Jurkat, Clone E6-1 (cell line): Measurements from ENCODE around the gene DPP4.
"Not testable (repeated sequence)": the region's sequence is repeated elsewhere in the genome, so short reads cannot be mapped to it uniquely, and the experiment has no call there.

Experiments
- DNase-seq: peaks from one replicate; pipeline ENCODE4 v3.0.0-alpha.2; 2011; ENCODE audit warnings: low read depth, low spot score
- H3K4me3 ChIP-seq: 2 replicates; pipeline ENCODE4 v1.5.1; 2011; ENCODE audit warnings: mild to moderate bottlenecking, low read length, control low read depth, moderate library complexity

The DPP4 gene

DNA sequence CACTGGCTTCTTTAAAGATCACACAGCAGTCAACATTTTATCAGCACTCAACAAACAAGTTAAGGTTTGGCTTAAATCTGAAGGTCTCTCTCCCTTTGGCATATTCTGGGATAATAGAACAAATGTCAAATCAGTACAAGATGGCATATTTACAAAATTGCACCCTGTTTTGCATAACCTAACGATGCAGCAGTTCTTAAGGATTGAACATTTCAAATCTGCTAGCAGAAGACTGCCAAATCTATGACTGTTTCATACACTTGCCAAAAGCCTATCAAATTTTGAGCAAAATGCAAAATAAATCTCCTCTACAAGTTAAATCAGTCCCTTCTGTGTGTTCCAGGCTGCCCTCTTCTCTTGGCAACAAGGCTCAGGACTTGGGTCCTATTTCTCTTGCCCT is 73.6 kb downstream of the DPP4 start:
- DNase-seq: no peak
- no peak overlapping the region for H3K4me3 ChIP-seq

DNA sequence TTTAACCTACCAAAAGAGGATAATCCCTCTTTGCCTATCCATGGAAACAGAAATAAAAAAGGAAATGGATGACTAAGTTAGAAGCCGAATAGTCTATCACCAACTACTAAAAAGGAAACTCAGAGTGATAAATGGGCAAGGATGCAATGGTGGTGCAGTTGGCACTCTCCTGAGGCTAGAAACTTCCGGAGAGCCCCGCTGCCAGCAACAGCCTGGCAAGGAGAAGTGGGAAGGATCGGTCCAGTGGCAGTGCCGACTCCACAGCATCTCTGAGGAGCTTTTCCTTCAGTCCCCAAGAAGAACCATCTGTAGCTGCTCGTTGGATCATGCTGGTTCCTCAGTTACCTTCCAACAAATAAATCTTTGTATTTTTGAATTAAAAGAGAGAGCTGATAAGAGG is 74.7 kb downstream of the DPP4 start:
- H3K4me3 ChIP-seq: no peak overlapping the region
- DNase-seq: no peak

DNA sequence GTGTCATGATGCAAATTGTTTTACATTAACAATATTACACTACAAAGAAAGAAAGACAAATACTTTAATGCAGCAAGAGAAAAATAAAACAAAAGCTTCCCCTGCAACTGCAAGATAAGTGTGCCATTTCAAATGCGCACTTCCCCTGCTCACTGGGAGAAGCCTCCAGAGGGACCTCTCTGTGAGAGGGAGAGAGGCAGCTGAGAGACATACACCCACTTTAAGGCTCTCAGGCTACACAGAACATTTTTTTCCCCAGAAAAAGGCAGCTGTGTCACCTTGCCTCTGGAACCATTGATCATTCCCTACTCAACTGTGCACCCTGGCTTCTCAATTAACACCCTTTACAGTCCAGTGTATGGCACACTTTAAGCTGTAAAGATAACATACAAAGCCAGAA is 75.2 kb downstream of the DPP4 start:
- DNase-seq: no peak
- no peak overlapping the region for H3K4me3 ChIP-seq

DNA sequence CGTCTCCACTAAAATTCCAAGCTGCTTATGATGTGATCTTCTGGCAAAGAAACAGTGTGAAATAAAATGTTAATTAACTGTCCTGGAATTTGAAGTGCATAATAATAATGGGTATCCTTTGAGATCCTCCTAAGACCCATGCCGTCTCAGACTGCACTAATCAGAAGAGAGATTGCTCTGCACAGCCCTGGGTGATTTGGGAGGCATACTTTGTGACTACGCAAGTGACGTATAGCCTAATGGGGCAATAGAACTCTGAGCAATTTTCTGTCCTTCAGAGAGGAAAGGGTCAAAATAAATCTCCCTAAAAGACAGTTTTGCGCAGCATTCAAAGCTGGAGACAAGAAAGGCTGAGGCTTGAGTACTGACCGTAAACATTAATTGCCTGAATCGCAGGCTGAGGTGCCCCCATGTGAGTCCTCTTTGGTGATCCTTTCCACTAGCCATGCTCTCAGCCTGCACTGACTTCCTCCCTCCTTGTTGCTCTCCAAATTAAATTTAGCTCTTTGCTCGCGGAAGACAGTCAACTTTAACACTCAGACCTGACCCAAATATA is 76.0 kb downstream of the DPP4 start:
- H3K4me3 ChIP-seq: no peak overlapping the region

DNA sequence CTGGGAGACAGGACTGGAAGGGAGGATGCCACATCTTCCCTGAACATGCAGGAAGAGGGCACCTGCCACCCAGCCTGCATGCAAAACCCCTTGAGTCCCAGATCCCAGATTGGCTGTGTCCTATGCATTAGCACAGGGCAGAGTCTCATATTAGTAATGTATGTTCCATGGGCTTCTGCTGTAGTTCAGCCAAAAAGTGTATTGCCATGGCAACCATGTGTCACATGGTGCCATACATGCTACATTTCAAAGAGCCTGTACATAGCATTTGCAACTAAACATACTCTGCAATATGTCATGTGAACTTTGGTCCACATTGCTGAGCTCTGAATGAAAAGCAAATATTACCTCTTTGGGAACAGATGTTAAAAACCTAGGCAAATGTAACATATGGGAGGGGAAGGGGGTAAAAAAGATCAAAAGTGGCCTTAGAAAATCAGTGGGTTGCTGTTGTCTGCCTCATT is 78.4 kb downstream of the DPP4 start:
- H3K4me3 ChIP-seq: no peak overlapping the region

More for the DNA sequence above, 76.0 kb downstream of the DPP4 start:
- no peak for DNase-seq

DNA sequence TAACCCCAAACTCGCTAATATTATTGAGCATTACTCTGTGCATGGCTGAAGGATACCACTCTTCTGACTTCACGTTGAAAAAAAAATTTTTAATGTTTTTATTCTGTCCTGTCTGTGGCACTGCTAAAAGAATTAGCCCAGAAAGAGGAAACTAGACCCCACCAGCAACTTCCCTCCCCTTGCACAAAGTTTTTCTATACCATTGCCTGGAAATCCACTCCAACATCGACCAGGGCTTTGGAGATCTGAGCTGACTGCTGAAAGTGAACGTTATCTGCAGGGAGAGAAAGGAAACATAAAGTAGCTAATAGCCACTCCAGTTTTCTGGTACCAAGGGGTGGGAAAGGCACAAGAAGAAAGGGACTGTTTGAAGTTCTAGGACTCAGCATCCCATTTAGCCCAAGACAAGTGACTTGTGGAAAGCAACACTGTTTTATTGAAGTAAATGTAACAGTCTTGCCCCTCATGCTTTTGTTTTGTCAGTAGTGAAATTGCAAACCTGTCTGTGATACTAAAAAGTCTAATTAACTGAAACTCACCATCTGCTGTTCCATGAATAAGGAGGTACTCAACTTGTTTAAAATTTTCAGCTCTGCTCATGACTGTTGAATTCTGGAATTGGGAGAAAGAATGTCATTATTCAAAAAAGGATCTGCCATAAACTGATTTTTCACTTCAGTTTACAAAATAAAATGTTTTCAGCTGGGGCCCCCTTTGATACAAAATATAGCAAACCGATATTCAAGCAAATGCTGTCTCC is 79.1 kb downstream of the DPP4 start:
- peak overlapping the region; percentile 40 for H3K4me3 ChIP-seq
- DNase-seq: no peak

More for the DNA sequence above, 78.4 kb downstream of the DPP4 start:
- peak; percentile 66 for DNase-seq

DNA sequence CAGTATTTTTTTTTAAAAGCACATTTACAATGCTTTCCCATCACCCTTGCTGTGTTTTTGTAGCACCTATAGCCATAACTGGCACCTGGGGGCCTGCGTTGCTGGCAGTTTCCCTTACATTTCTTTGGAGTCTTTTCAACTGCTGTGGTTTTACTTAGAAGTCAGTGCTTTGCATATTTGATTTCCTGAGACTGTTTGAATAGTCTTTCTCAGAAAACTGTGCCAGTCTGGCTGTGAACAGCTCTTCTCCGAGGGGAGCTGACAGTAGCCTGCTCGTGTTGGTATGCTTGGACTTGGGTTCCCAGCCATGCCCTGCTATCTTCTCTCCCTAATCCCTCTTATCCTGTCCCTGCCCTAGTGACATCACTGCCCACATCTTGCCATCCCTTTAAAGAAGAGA is 81.5 kb downstream of the DPP4 start:
- peak; percentile 90 for DNase-seq
- H3K4me3 ChIP-seq: peak overlapping the region; percentile 45

DNA sequence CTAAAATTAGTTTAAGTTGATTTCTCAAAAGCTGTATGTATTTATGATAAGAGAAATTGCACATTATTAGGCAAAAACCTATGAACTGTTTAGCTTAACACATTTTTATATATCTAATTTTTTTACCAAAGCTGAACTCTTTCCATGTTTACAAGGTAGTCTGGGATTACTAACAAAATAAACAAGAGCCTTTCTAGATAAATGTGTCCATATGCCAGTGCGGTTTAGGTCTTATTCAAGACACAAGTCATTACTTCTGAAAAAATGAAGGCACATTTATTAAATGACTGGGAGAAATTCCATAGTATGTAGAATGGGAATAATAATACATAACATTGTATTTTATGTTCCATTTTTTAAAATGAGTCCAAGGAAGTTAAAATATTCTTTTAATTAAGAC is 82.0 kb downstream of the DPP4 start:
- H3K4me3 ChIP-seq: no peak overlapping the region
- DNase-seq: no peak

DNA sequence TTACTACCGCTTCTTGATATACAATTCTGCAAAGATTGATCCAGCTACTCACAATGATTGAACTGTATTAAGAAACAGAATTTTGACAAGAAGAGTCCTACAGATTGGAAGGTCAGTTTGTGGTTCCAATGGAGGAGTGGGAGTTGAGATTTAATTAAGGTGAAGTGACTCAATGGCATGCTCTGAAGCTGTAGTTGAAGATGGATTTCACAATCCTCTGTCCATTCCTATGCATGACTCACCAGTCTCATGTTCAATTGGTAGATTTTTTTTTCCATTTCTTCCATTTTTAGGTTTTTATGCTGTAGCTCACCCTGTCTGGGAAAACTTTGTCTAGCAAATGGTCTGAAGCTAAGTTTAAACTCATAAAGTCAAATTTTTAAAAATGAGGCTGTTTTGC is 83.3 kb downstream of the DPP4 start:
- DNase-seq: no peak
- H3K4me3 ChIP-seq: no peak overlapping the region

DNA sequence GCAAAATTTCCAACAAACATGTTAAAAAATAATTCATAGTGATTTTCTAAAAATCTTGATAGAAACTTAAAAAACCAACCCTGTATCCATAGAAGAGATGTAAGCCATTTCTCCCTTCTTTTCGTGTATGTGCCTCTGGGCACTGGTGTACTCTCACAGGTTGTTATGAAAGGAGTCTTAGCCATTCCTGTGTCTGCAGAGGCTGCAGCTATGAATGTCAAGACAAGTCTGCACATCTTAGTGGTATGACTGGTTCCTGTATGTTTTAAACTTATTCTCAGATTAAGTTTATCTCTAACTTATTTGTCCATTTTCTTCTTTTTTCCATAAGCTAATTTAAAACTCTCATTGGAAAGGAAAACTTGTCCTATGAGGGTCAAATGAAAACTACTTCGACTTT is 84.0 kb downstream of the DPP4 start:
- H3K4me3 ChIP-seq: no peak overlapping the region
- DNase-seq: no peak

DNA sequence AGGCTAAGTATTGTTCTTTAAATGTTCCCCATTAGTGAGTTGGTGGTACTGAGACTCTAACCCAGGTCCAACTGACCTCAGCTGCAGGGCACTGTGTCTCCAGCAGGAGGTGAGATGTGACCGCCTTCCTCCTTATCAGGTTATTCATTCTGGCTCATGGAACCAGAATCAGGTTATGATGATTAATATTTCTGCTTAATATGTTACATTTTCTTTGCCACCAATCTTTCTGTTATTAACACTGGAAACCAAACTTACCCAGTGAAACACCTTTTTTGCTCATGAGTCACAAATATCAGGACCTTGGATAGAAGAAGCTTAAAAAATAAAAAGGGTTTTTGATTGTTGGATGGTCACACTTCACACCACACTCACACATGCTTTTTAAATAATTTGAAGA is 85.4 kb downstream of the DPP4 start:
- DNase-seq: no peak
- no peak overlapping the region for H3K4me3 ChIP-seq

DNA sequence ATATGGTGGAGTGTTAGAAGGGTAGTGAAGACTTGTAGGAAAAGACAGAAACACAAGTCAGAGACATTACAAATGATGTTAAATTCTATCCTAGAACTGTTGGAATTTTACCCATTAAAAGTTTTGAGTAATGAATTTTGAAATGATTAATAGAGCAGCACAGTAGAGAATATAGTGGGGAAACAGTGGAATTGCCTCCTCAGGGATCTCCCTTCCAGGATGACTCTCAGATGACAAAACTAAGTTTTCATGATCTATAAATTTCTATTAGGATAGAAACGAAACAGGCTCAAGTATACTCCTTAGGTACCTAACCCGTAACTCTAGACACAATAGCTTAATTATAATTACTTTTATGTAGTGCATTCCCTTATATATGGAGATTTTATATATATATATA is 86.7 kb downstream of the DPP4 start:
- DNase-seq: no peak
- no peak overlapping the region for H3K4me3 ChIP-seq

DNA sequence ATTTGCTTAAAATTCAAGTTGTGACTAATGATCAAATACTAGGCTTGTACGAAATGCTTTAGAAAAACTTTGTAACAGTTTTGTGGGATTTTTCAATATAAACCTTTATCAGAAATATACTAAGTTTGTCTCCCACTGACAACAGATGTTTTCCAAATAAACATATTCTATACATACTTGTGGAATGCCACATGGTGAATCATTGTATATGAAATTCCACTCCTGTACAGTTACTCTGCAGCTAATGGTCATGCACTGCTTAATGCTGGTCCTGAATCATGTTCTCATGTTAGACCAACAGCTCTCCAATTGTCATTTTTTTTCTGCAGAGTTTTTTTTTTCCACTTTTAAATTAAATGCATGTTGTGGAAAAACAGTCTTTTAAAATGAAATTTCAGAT is 90.1 kb downstream of the DPP4 start:
- no peak for DNase-seq
- H3K4me3 ChIP-seq: no peak overlapping the region

DNA sequence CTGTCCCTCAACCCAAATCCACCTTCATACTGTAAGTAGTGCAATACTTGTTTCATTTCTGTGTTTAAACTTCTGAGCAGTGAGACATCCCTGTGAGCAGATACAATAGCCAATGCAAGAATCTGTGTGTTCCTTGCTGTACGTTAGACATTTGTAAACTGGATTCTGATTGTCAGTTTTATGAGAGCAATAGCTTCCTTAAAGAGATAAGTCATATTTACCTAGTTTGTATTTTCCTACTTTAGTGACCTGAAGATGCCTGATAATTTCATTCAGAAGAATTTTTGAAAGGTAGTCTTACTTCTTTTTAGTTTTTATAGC is 90.7 kb downstream of the DPP4 start:
- no peak for DNase-seq
- no peak overlapping the region for H3K4me3 ChIP-seq

DNA sequence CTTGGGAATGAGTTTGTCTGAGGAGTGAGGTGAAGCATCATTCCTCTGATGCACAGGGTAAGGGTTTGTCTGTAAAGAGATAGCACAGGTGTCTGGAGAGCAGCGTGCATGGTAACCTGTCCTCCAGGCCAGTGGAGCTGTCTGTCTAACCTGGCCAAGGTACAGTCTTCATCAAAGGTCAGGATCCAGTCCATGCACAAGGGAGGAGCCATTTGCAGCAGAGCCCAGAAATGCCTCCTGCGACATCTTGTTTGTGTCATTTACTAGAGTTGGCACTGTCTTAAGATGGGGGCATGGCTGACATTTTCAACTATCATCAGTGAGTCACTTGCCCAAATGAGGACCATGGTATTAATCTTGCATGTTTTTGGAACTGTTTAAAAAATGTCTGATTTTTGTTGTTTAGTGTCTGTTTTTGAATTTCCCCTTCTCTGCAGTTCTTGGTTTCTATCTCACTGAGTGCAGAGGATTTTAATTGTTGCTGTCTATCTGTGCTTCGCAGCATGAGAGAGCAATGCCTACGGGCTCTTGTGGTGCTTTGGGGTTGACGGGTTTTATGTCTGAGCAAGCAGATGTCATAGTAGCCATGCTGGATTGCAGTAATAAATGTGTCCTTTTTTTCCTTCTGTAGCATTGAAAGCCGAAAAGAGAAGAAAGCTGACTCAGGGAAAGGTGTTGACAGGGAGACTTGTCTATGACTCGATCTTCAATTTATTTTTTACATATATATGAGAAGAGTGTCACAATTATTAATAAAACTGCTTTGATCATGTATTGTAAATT is 91.3 kb downstream of the DPP4 start:
- no peak overlapping the region for H3K4me3 ChIP-seq
- no peak for DNase-seq

DNA sequence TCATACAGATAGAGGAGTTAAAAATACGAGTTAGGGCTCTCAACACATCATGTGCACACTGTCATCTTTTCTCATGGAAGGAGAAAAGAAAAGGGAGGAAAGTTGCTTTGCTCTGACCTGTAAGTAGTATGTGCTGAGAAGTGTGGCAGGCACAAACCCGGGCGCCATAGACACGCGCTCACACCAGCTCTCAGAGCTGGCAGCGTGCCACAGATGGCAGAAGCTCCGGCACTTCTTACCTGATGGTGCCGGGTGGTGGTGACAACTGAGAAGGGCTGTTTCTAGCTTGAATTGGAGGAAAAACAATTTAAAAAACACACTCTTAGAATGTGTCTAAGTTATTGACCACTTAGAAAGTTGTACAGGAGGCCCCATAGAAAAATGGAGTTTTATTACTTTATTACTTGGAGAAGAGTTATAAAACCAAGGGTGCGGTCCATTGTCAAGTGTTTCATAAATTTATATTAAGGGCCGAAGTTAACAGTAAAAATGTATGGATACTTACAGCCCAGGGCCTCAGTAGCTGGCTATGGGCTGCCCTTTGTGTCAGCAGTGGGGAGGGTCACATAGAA is 92.2 kb downstream of the DPP4 start:
- DNase-seq: no peak

DNA sequence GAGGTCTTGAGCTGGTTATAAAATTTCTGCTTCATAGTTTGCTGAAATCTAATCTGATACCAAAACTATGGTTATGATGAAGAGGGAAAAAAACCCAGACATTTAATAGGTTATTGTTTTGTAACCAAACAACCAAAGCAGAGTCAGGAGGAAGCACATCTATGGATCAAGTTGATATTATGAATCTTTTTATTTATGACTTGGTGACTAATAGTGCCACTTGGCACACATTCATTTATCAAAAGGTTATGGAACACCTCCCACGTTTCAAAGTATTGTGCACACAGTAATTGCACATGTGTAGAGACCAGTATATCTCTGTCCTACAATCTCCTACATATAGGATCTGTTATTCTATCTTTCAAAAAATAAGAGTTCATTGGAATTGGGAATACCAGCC is 93.0 kb downstream of the DPP4 start:
- no peak overlapping the region for H3K4me3 ChIP-seq
- DNase-seq: no peak

More for the DNA sequence above, 92.2 kb downstream of the DPP4 start:
- no peak overlapping the region for H3K4me3 ChIP-seq

DNA sequence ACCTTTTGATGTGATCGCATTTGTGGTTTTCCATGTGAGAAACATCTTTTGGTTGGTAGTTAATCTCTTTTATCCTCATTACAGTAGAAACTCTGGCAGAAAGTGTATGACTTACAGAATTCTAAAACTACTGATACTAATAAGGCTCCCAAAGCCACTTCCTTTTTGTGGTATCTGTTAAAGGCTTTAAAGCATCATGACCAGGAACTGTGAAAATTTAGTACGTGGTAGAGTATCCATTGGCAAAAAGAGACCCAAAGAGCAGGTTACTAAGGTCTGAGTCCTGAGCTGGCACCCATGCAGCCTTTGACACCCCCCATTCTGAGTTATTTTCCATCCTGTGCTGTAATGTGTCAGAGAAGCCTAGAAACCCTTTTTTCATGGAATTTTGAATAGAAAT is 94.5 kb downstream of the DPP4 start:
- no peak for DNase-seq
- no peak overlapping the region for H3K4me3 ChIP-seq

DNA sequence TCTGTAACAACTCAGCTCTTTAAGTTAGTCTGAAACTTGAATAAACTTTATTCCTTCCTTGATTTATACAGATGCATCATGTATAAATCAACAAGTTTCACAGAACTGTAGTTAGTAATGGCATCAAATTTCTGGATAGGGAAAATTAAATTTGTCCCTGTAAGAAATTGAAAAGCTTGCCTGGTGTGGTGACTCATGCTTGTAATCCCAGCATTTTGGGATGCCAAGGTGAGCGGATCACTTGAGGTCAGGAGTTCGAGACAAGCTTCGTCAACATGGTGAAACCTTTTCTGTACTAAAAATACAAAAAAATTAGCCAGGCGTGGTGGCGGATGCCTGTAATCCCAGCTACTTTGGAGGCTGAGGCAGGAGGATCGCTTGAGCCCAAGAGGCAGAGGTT is 96.1 kb downstream of the DPP4 start:
- H3K4me3 ChIP-seq, DNase-seq: not testable (repeated sequence)

DNA sequence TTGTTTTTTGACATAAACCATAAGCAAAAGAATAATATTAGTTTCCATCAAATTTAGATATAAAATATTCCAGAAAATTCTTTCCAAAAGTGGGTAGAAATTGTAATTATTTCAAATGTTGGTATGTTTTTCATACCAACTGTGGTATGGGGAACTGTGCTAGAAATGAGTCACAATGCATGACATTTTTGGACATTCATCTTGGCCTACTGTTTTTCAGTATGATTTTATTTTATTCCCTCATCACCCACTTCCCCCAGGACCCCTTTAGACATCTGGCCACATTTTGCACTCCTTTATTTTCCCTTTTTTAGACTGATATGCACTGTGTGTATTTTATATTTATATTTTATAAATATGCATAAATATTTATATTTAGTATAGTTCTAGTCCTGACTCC is 97.1 kb downstream of the DPP4 start:
- no peak overlapping the region for H3K4me3 ChIP-seq
- DNase-seq: no peak
